Measurements from ENCODE around the gene GALNT9. TPM values are rescaled to one million over a fixed set of nuclear protein-coding genes. Genes with fewer than 3 reads are reported as not detected.
"Not testable (repeated sequence)": the region's sequence is repeated elsewhere in the genome, so short reads cannot be mapped to it uniquely, and the experiment has no call there.

The GALNT9 gene
- polyA plus RNA-seq, 2 of the 4 experiments (the other 2 are of a cell fraction), result 0.66 to 2.8 TPM

DNA sequence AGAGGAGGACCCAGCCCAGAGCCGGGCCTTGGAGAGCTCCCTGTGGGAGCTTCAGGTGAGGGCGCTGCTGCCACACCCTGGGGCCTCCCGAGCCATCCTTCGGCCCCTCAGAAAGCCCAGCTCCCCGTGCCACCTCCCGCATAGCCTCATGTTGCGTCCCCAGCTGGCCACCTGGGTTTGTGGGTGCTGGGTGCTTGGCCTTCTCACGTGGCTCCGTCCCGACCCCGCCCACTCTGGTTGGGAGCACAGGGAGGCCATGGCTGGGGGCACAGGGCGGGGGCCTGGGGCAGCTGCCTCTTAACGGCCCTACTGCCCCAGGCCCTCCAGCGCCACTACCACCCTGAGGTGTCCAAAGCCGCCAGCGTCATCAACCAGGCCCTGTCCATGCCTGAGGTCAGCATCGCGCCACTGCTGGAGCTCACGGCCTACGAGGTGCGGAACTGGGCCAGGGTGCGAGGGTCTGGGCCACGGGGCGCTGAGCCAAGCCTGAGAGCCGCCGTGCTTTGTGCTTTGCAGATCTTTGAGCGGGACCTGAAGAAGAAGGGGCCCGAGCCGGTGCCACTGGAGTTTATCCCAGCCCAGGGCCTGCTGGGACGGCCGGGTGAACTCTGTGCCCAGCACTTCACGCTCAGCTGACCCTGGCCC, 177.5 kb downstream of the GALNT9 start:
- H3K4me1 ChIP-seq, result no peaks in the 10 kb centered on the region
- FAIRE-seq (no peak), DNase-seq (ENCODE audit: low read depth in 1 of 2, low spot score in 1 of 2) (no peak), ATAC-seq (no peak)
- H3K27ac ChIP-seq, result no peak overlapping the region
- ChIA-PET POLR2A (no interaction called here), CTCF (interaction anchor here (0.6 to 4.2 kb wide), 6 partner anchors 9 to 463 kb away, joined by 3 to 64 read pairs (median 4); no protein-coding TSS in a partner anchor)
- no peak for TF ChIP-seq GATA3 (IDR thresholded peaks at IDR 0.05; ENCODE audit: borderline replicate concordance)
- no peak for TF ChIP-seq EP300 (IDR thresholded peaks at IDR 0.05)
- no peak for TF ChIP-seq TP53 (CRISPR knock-in tag; IDR thresholded peaks at IDR 0.05)
- TF ChIP-seq HOXA7 (CRISPR knock-in tag; IDR thresholded peaks at IDR 0.05), result no peak
- no peak for TF ChIP-seq NPAS2 (CRISPR knock-in tag; IDR thresholded peaks at IDR 0.05; ENCODE audit: borderline replicate concordance)
- TF ChIP-seq ZFP36 (IDR thresholded peaks at IDR 0.05; ENCODE audit: borderline replicate concordance, partially characterized antibody), result no peak
- TF ChIP-seq HEYL (CRISPR knock-in tag; IDR thresholded peaks at IDR 0.05), result no peak
- TF ChIP-seq SREBF2 (IDR thresholded peaks at IDR 0.05), result no peak
- no peak for TF ChIP-seq NFE2L2 (conservative IDR thresholded peaks at IDR 0.05; ENCODE audit: low read length)
- TF ChIP-seq ZC3H11A (IDR thresholded peaks at IDR 0.05), result no peak
- no peak for TF ChIP-seq ZNF302 (CRISPR knock-in tag; IDR thresholded peaks at IDR 0.05)
- no peak overlapping the region for H3K4me3 ChIP-seq
- no peak overlapping the region for H3K4me2 ChIP-seq
- H3K9me3 ChIP-seq, result no peaks in the 10 kb centered on the region
- WGBS (ENCODE audit: missing lambda C conversion rate), result 93% methylated on average over 25 of the region's 32 CpGs

DNA sequence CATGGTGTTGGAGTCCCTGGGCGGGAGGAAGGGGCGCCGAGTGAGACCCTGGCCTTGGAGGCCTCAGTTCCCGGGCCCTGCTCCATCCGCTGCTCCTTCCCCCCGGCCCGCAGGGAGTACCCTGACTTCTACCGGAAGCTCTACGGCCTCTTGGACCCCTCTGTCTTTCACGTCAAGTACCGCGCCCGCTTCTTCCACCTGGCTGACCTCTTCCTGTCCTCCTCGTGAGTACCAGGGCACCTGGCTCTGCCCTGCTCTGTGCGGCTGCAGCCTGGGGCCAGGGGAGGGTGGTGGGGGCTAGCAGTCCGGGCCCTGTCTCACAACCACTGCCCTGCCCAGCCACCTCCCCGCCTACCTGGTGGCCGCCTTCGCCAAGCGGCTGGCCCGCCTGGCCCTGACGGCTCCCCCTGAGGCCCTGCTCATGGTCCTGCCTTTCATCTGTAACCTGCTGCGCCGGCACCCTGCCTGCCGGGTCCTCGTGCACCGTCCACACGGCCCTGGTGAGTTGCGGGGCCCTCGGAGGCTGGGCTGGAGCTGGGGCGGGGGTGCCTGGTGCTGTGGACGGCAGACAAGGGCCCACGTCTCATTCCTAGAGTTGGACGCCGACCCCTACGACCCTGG, 178.1 kb downstream of the GALNT9 start:
- WGBS (ENCODE audit: missing lambda C conversion rate), result 95% methylated on average over 29 of the region's 36 CpGs
- ChIA-PET POLR2A (no interaction called here), CTCF (interaction anchor here (0.6 to 4.2 kb wide), 5 partner anchors 10 to 464 kb away, joined by 3 to 64 read pairs (median 4); no protein-coding TSS in a partner anchor)
- FAIRE-seq (no peak), DNase-seq (ENCODE audit: low read depth in 1 of 2, low spot score in 1 of 2) (no peak), ATAC-seq (no peak)
- TF ChIP-seq FOXS1 (CRISPR knock-in tag; IDR thresholded peaks at IDR 0.05), result no peak
- Histone ChIP-seq H3K9me3 (no peaks in the 10 kb centered on the region), H3K4me2 (no peak overlapping the region), H3K4me1 (no peaks in the 10 kb centered on the region), H3K4me3 (no peak overlapping the region), H3K27ac (no peak overlapping the region)

DNA sequence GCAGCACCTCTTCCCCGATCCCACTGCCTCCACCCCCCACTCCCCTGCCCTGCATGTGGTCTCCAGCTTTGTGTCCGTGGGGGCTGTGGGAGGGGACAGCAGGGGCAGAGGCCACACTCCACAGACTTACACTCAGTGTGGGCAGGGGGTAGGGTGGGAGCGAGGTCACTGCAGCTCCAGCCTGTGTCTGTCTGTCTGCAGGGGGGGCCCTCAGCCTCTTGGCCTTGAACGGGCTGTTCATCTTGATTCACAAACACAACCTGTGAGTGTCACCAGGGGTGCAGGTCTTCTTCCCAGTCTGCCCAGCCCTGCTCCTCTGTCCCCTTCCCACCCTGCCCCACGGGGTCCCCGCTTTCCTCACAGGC, 178.6 kb downstream of the GALNT9 start:
- ChIA-PET POLR2A (no interaction called here), CTCF (interaction anchor here (4.2 kb wide), 1 partner anchor 264 kb away, joined by 64 read pairs; no protein-coding TSS in a partner anchor)
- WGBS (ENCODE audit: missing lambda C conversion rate), result 94% methylated on average over 4 of the region's 6 CpGs
- no peaks in the 10 kb centered on the region; the same call in 2 of the 3 replicates for H3K4me1 ChIP-seq
- no peak overlapping the region for H3K27ac ChIP-seq
- TF ChIP-seq, protein P1, sequence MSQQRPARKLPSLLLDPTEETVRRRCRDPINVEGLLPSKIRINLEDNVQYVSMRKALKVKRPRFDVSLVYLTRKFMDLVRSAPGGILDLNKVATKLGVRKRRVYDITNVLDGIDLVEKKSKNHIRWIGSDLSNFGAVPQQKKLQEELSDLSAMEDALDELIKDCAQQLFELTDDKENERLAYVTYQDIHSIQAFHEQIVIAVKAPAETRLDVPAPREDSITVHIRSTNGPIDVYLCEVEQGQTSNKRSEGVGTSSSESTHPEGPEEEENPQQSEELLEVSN (IDR thresholded peaks at IDR 0.05; ENCODE audit: borderline replicate concordance, low read depth), result no peak
- TF ChIP-seq BHLHE40 (IDR thresholded peaks at IDR 0.05; ENCODE audit: low read depth, low read length) (no peak), RCOR1 (IDR thresholded peaks at IDR 0.05; ENCODE audit: low read depth, low read length) (no peak)
- no peak overlapping the region for H3K4me3 ChIP-seq
- H3K9me3 ChIP-seq, result no peaks in the 10 kb centered on the region
- ATAC-seq (no peak), FAIRE-seq (no peak), DNase-seq (ENCODE audit: low read depth in 1 of 2, low spot score in 1 of 2) (no peak)
- no peak overlapping the region for H3K4me2 ChIP-seq

DNA sequence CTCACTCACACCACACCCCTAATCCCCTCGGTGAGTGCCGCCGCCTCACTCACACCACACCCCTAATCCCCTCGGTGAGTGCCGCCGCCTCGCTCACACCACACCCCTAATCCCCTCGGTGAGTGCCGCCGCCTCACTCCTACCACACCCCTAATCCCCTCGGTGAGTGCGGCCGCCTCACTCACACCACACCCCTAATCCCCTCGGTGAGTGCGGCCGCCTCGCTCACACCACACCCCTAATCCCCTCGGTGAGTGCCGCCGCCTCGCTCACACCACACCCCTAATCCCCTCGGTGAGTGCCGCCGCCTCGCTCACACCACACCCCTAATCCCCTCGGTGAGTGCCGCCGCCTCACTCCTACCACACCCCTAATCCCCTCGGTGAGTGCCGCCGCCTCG, 179.9 kb downstream of the GALNT9 start:
- FAIRE-seq; H3K4me2 ChIP-seq; H3K9me3 ChIP-seq; H3K4me1 ChIP-seq; POLR2A ChIA-PET; ATAC-seq; CTCF ChIA-PET; H3K27ac ChIP-seq; H3K4me3 ChIP-seq; DNase-seq (ENCODE audit: low read depth in 1 of 2, low spot score in 1 of 2): not testable (repeated sequence)
- no CpG with 5 or more reads among the region's 32 CpGs for WGBS (ENCODE audit: missing lambda C conversion rate)

DNA sequence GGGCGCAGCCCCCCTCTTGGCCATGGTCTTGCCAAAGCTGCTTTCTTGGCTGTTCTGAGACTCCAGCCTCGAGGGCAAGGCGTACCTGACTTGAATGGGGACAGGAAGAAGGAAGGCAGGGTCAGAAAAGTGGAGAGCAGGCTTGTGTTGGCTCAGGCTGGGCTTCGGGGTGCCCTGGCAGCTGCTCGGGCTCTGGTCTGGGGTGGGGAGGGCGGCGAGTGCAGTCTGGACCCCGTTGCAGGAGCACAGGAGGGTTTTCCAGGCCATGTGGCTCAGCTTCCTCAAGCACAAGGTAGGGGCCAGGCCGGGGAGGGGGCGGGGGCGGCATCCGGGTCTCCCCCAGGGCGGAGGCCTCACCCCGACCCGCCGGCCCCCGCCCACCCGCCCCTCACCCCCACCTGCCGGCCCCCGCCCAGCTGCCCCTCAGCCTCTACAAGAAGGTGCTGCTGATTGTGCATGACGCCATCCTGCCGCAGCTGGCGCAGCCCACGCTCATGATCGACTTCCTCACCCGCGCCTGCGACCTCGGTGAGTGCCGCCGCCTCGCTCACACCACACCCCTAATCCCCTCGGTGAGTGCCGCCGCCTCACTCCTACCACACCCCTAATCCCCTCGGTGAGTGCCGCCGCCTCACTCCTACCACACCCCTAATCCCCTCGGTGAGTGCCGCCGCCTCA, 180.9 kb downstream of the GALNT9 start:
- H3K4me2 ChIP-seq, result no peak overlapping the region
- no peak for ATAC-seq
- peaks cover 7% of the 10 kb centered on the region; the same call in 2 of the 3 replicates for H3K4me1 ChIP-seq
- ChIA-PET POLR2A (no interaction called here), CTCF (interaction anchor here (4.0 kb wide), 1 partner anchor 266 kb away, joined by 29 read pairs; no protein-coding TSS in a partner anchor)
- DNase-seq (ENCODE audit: low read depth in 1 of 2, low spot score in 1 of 2), result no peak
- H3K9me3 ChIP-seq, result no peaks in the 10 kb centered on the region
- no peak overlapping the region for H3K4me3 ChIP-seq
- no peak for FAIRE-seq
- TF ChIP-seq SREBF2 (IDR thresholded peaks at IDR 0.05) (no peak), HOXB13 (CRISPR knock-in tag; IDR thresholded peaks at IDR 0.05; ENCODE audit: low read depth) (no peak), KDM5A (IDR thresholded peaks at IDR 0.05) (no peak), PHF8 (IDR thresholded peaks at IDR 0.05; ENCODE audit: borderline replicate concordance, low read depth) (no peak)
- 96% methylated on average over 23 of the region's 41 CpGs for WGBS (ENCODE audit: missing lambda C conversion rate)
- no peak overlapping the region for H3K27ac ChIP-seq

All from A549 (cell line).